Measurements from ENCODE around the gene ABCF3. TPM values are rescaled to one million over a fixed set of nuclear protein-coding genes. Genes with fewer than 3 reads are reported as not detected.

ABCF3 gene
- total RNA-seq, 1 experiment from 2014 or later: 62.7 TPM

GRCh38 chr3:184184546-184185230, 1.3 kb upstream of the ABCF3 start:
- intact Hi-C loops (cut with micrococcal nuclease): loop anchor here (5.0 kb wide), 1 partner anchor 47 kb away; the partner anchor contains the start of gene EIF2B5
- Mint-ChIP-seq H3K36me3 (ENCODE audit: insufficient read depth, unreplicated experiment) (peaks cover 79% of the 10 kb centered on the region), H3K4me1 (ENCODE audit: insufficient read depth, unreplicated experiment) (peaks cover 19% of the 10 kb centered on the region), H3K4me3 (ENCODE audit: unreplicated experiment) (peak overlapping the region; percentile 95), H3K27ac (ENCODE audit: low read depth, unreplicated experiment) (peak overlapping the region; percentile 93), H3K9me3 (ENCODE audit: unreplicated experiment) (no peaks in the 10 kb centered on the region), H3K27me3 (ENCODE audit: insufficient read depth, unreplicated experiment) (no peaks in the 10 kb centered on the region)
- no peak for DNase-seq (ENCODE audit: unreplicated experiment)
- TF ChIP-seq CTCF (IDR thresholded peaks at IDR 0.05; ENCODE audit: unreplicated experiment): no peak
- BruUV-seq (replicated peaks): no TSS peak
- ChIA-PET POLR2A (interaction anchor here (0.7 to 2.3 kb wide), 5 partner anchors 8 to 38 kb away, joined by 3 to 26 read pairs (median 13); partner anchors contain the start of genes AP2M1 and DVL3), CTCF (interaction anchor here (0.6 kb wide), 1 partner anchor 359 kb away, joined by 4 read pairs; no protein-coding TSS in a partner anchor)

- H3K9me3 Mint-ChIP-seq (ENCODE audit: unreplicated experiment): no peaks in the 10 kb centered on the region
- peaks cover 77% of the 10 kb centered on the region for H3K36me3 Mint-ChIP-seq (ENCODE audit: insufficient read depth, unreplicated experiment)
- ChIA-PET CTCF (no interaction called here), POLR2A (interaction anchor here (0.9 to 2.3 kb wide), 10 partner anchors 9 to 300 kb away, joined by 3 to 26 read pairs (median 9); partner anchors contain the start of genes ALG3, AP2M1, DVL3 and EEF1AKMT4)
- peak overlapping the region; percentile 93 for H3K27ac Mint-ChIP-seq (ENCODE audit: low read depth, unreplicated experiment)
- no peak for TF ChIP-seq CTCF (IDR thresholded peaks at IDR 0.05; ENCODE audit: unreplicated experiment)
- intact Hi-C loops (cut with micrococcal nuclease): loop anchor here (1.0 to 5.0 kb wide), 3 partner anchors 48 to 290 kb away; partner anchors contain the start of genes EEF1AKMT4 and EIF2B5
- H3K4me1 Mint-ChIP-seq (ENCODE audit: insufficient read depth, unreplicated experiment): peaks cover 19% of the 10 kb centered on the region
- H3K27me3 Mint-ChIP-seq (ENCODE audit: insufficient read depth, unreplicated experiment): no peaks in the 10 kb centered on the region
- peak overlapping the region; percentile 95 for H3K4me3 Mint-ChIP-seq (ENCODE audit: unreplicated experiment)
- BruUV-seq (replicated peaks): TSS peak; percentile 95
- DNase-seq (ENCODE audit: unreplicated experiment): peak; percentile 98
Measured at GRCh38 chr3:184185461-184186183, 377 bp upstream of the ABCF3 start.

- Mint-ChIP-seq H3K27ac (ENCODE audit: low read depth, unreplicated experiment) (peak overlapping the region; percentile 93), H3K9me3 (ENCODE audit: unreplicated experiment) (no peaks in the 10 kb centered on the region), H3K36me3 (ENCODE audit: insufficient read depth, unreplicated experiment) (peaks cover 77% of the 10 kb centered on the region), H3K27me3 (ENCODE audit: insufficient read depth, unreplicated experiment) (no peaks in the 10 kb centered on the region), H3K4me3 (ENCODE audit: unreplicated experiment) (peak overlapping the region; percentile 95), H3K4me1 (ENCODE audit: insufficient read depth, unreplicated experiment) (peaks cover 19% of the 10 kb centered on the region)
- no TSS peak for BruUV-seq (replicated peaks)
- ChIA-PET CTCF (interaction anchor here (0.9 to 1.2 kb wide), 2 partner anchors 55 to 63 kb away, joined by 4 to 5 read pairs; partner anchors contain the start of gene EEF1AKMT4), POLR2A (interaction anchor here (0.8 to 2.3 kb wide), 15 partner anchors 9 to 302 kb away, joined by 3 to 26 read pairs (median 6); partner anchors contain the start of genes ALG3, AP2M1, DVL3 and EEF1AKMT4)
- intact Hi-C loops (cut with micrococcal nuclease): loop anchor here (1.0 to 5.0 kb wide), 3 partner anchors 50 to 292 kb away; partner anchors contain the start of genes EEF1AKMT4 and EIF2B5
- no peak for TF ChIP-seq CTCF (IDR thresholded peaks at IDR 0.05; ENCODE audit: unreplicated experiment)
- DNase-seq (ENCODE audit: unreplicated experiment): no peak
Measured at GRCh38 chr3:184186902-184187207, 856 bp downstream of the ABCF3 start.

GRCh38 chr3:184188080-184188479, 2.1 kb downstream of the ABCF3 start:
- DNase-seq (ENCODE audit: unreplicated experiment): no peak
- Mint-ChIP-seq H3K27ac (ENCODE audit: low read depth, unreplicated experiment) (no peak overlapping the region), H3K27me3 (ENCODE audit: insufficient read depth, unreplicated experiment) (no peaks in the 10 kb centered on the region), H3K9me3 (ENCODE audit: unreplicated experiment) (no peaks in the 10 kb centered on the region), H3K4me3 (ENCODE audit: unreplicated experiment) (peak overlapping the region; percentile 95), H3K36me3 (ENCODE audit: insufficient read depth, unreplicated experiment) (peaks cover 81% of the 10 kb centered on the region), H3K4me1 (ENCODE audit: insufficient read depth, unreplicated experiment) (peaks cover 19% of the 10 kb centered on the region)
- no peak for TF ChIP-seq CTCF (IDR thresholded peaks at IDR 0.05; ENCODE audit: unreplicated experiment)
- CTCF ChIA-PET: interaction anchor here (0.9 kb wide), 1 partner anchor 1011 kb away, joined by 3 read pairs; no protein-coding TSS in a partner anchor
- BruUV-seq (replicated peaks): no TSS peak
- POLR2A ChIA-PET: interaction anchor here (0.6 kb wide), 1 partner anchor 212 kb away, joined by 4 read pairs; no protein-coding TSS in a partner anchor
- intact Hi-C loops (cut with micrococcal nuclease): loop anchor here (5.0 kb wide), 1 partner anchor 51 kb away; the partner anchor contains the start of gene EIF2B5

All from MCF 10A (cell line).